A673 (cell line): ENCODE data around the gene FIBCD1. TPM values are rescaled to one million over a fixed set of nuclear protein-coding genes. Genes with fewer than 3 reads are reported as not detected.

ENCODE experiments used
- BruUV-seq: library from RNA; stranded (reverse); fragments of 400-500 nt; replicated peaks from 2 replicates; lab custom pipeline; 2021; lab: Mats Ljungman, UMichigan
- CTCF ChIA-PET: fragments of 300-600 bp; sonication (Branson Sonifier 250); formaldehyde crosslinking; loops from one replicate; lab custom pipeline; 2022; ENCODE audit warnings: antibody characterized with exemption; lab: Charles Lee
- POLR2A ChIA-PET: fragments of 300-600 bp; sonication (Branson Sonifier 250); formaldehyde crosslinking; loops from one replicate; lab custom pipeline; 2022; ENCODE audit warnings: antibody characterized with exemption; ENCODE audit not compliant: low non-redundant PET; lab: Charles Lee
- DNase-seq: peaks from one replicate; pipeline ENCODE4 v3.0.0-alpha.2; 2015; ENCODE audit warnings: low spot score
- H3K27ac ChIP-seq: fragments of 200-600 bp; sonication (generic); 2 replicates; pipeline ENCODE4 v1.5.1; 2016; ENCODE audit warnings: mixed run types, low read depth, mild to moderate bottlenecking, mixed read lengths, antibody characterized with exemption, low read length; ENCODE audit not compliant: poor library complexity, severe bottlenecking
- H3K27me3 ChIP-seq: fragments of 200-600 bp; sonication (generic); replicated peaks from 2 replicates; pipeline ENCODE4 v1.6.1; 2017; ENCODE audit warnings: mixed run types, low read depth, mild to moderate bottlenecking, mixed read lengths, antibody characterized with exemption, low read length; ENCODE audit not compliant: insufficient read depth, poor library complexity
- H3K36me3 ChIP-seq: fragments of 200-600 bp; sonication (generic); 2 replicates; pipeline ENCODE4 v1.6.1; 2016; ENCODE audit warnings: mixed run types, mild to moderate bottlenecking, mixed read lengths, antibody characterized with exemption, low read length; ENCODE audit not compliant: insufficient read depth, poor library complexity, severe bottlenecking
- H3K4me1 ChIP-seq: fragments of 200-600 bp; sonication (generic); 2 replicates; pipeline ENCODE4 v1.6.1; 2017; ENCODE audit warnings: mixed run types, mild to moderate bottlenecking, mixed read lengths, antibody characterized with exemption, low read length; ENCODE audit not compliant: insufficient read depth, poor library complexity, severe bottlenecking
- H3K4me3 ChIP-seq: fragments of 200-600 bp; sonication (generic); 2 replicates; pipeline ENCODE4 v1.5.1; 2016; ENCODE audit warnings: low read depth, mixed run types, mild to moderate bottlenecking, mixed read lengths, low read length; ENCODE audit not compliant: poor library complexity, severe bottlenecking
- H3K9me3 ChIP-seq: fragments of 200-600 bp; sonication (generic); 2 replicates; pipeline ENCODE4 v1.6.1; 2016; ENCODE audit warnings: mixed run types, low read depth, mild to moderate bottlenecking, mixed read lengths, antibody characterized with exemption, low read length; ENCODE audit not compliant: poor library complexity, severe bottlenecking
- EZH2 ChIP-seq: fragments of 200-600 bp; sonication (generic); IDR thresholded peaks from 2 replicates; pipeline ENCODE4 v1.6.1; 2017; ENCODE audit warnings: borderline replicate concordance, low read depth, mild to moderate bottlenecking, mixed read lengths, antibody characterized with exemption, low read length; ENCODE audit not compliant: poor library complexity, severe bottlenecking
- intact Hi-C: fragments of 100-400 bp; cut with micrococcal nuclease; formaldehyde crosslinking; loops from one replicate; pipeline ENCODE4 v1.10.0; 2022; ENCODE audit not compliant: unreplicated experiment
- total RNA-seq: library from RNA; stranded (reverse); gene quantifications from 2 replicates; pipeline ENCODE4 v1.2.3, GENCODE V29; 2021
- TF ChIP-seq, protein P1 (sequence below): fragments of 300-800, 200-600 bp; sonication (generic); conservative IDR thresholded peaks from 2 replicates; pipeline ENCODE4 v1.5.1; 2017; ENCODE audit warnings: low read depth, mild to moderate bottlenecking, antibody characterized with exemption, low read length, moderate library complexity, mixed read lengths

Gene FIBCD1
- total RNA-seq, 1 experiment from 2014 or later, result 0.19 TPM

DNA sequence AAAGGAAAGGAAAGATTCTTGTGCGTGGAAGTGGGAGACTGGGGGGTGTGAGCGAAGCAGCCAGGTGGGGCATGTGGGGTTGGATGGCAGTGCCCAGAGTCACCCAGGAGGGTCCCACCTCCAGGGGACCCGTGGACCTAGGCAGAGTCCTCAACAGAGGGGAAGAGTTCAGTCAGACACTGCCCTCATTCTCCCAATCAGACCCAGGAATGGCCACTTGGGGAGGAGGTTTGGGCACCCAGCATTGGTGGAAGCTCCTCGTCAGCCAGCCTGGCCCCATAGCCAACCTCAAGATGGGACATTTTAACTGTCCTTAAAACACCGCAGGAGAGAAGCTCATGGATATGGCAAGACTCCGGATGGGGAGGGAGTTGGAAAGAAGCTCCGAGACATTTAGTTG is 48.0 kb upstream of the FIBCD1 start:
- ChIA-PET CTCF (no interaction called here), POLR2A (no interaction called here)
- no peaks in the 10 kb centered on the region for H3K27me3 ChIP-seq
- no peak overlapping the region for H3K4me3 ChIP-seq
- no peak for DNase-seq
- no peaks in the 10 kb centered on the region for H3K4me1 ChIP-seq
- no peak for TF ChIP-seq EZH2
- TF ChIP-seq, protein P1, sequence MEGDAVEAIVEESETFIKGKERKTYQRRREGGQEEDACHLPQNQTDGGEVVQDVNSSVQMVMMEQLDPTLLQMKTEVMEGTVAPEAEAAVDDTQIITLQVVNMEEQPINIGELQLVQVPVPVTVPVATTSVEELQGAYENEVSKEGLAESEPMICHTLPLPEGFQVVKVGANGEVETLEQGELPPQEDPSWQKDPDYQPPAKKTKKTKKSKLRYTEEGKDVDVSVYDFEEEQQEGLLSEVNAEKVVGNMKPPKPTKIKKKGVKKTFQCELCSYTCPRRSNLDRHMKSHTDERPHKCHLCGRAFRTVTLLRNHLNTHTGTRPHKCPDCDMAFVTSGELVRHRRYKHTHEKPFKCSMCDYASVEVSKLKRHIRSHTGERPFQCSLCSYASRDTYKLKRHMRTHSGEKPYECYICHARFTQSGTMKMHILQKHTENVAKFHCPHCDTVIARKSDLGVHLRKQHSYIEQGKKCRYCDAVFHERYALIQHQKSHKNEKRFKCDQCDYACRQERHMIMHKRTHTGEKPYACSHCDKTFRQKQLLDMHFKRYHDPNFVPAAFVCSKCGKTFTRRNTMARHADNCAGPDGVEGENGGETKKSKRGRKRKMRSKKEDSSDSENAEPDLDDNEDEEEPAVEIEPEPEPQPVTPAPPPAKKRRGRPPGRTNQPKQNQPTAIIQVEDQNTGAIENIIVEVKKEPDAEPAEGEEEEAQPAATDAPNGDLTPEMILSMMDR, result no peak
- intact Hi-C loops, result no loop called here
- H3K9me3 ChIP-seq, result no peaks in the 10 kb centered on the region
- H3K27ac ChIP-seq, result no peak overlapping the region
- no peaks in the 10 kb centered on the region for H3K36me3 ChIP-seq
- no TSS peak for BruUV-seq

- BruUV-seq, result no TSS peak
- intact Hi-C loops, result no loop called here
- Histone ChIP-seq H3K27me3 (no peaks in the 10 kb centered on the region), H3K4me1 (no peaks in the 10 kb centered on the region), H3K36me3 (no peaks in the 10 kb centered on the region), H3K4me3 (no peak overlapping the region), H3K27ac (no peak overlapping the region), H3K9me3 (no peaks in the 10 kb centered on the region)
- ChIA-PET POLR2A (no interaction called here), CTCF (no interaction called here)
- no peak for TF ChIP-seq EZH2
- TF ChIP-seq, protein P1, result no peak
- DNase-seq, result no peak
These were observed 47.4 kb upstream of the FIBCD1 start for GRCh38 chr9:130986356-130986965.

DNA sequence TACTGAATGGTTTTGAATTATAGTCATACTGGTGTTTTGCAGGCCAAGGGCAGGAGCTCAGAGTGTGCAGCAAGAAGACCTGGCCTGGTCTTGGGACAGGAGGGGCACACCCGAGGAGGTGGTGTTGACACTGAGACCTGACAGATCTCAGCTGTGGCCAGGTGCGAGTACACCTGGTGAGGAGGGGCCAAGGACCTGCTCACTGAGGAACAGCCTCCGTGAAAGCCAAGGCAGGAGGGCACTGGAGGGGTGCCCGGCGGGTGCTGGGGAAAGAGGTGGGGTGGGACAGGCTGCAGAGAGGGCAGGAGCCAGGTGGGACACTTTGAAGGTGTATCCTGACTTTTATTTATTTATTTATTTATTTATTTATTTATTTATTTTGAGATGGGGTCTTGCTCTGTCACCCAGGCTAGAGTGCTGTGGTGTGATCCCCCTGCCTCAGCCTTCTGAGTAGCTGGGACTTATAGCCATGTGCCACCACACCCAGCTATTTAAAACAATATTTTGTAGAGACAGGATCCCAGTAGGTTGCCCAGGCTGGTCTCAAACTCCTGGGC is 46.6 kb upstream of the FIBCD1 start:
- intact Hi-C loops, result no loop called here
- Histone ChIP-seq H3K4me3 (no peak overlapping the region), H3K27ac (no peak overlapping the region), H3K9me3 (no peaks in the 10 kb centered on the region), H3K27me3 (no peaks in the 10 kb centered on the region), H3K36me3 (no peaks in the 10 kb centered on the region), H3K4me1 (no peaks in the 10 kb centered on the region)
- no peak for DNase-seq
- no TSS peak for BruUV-seq
- ChIA-PET CTCF (no interaction called here), POLR2A (no interaction called here)
- no peak for TF ChIP-seq EZH2
- TF ChIP-seq, protein P1, result no peak
